C4-2B (cell line): ENCODE measurements around the gene PRKCH.

Experiments used
- H3K27ac ChIP-seq: fragments of 450-650 bp; 2 replicates; pipeline ENCODE4 v1.5.1; 2017
- ZFX ChIP-seq: fragments of 450-650 bp; IDR thresholded peaks from 2 replicates; pipeline ENCODE4 v1.6.1; 2017
- TF ChIP-seq, protein P1 (sequence below): fragments of 450-650 bp; conservative IDR thresholded peaks from 2 replicates; pipeline ENCODE4 v1.5.1; 2017; ENCODE audit warnings: mild to moderate bottlenecking

The PRKCH gene

GRCh38 chr14:61281186-61281947 lies 40.0 kb upstream of the PRKCH start, which contains the start of gene TMEM30B:
Gene TMEM30B (minus strand): TSS chr14:61281338. CDS start chr14:61281147, 191 bp downstream.
- TF ChIP-seq, protein P1, sequence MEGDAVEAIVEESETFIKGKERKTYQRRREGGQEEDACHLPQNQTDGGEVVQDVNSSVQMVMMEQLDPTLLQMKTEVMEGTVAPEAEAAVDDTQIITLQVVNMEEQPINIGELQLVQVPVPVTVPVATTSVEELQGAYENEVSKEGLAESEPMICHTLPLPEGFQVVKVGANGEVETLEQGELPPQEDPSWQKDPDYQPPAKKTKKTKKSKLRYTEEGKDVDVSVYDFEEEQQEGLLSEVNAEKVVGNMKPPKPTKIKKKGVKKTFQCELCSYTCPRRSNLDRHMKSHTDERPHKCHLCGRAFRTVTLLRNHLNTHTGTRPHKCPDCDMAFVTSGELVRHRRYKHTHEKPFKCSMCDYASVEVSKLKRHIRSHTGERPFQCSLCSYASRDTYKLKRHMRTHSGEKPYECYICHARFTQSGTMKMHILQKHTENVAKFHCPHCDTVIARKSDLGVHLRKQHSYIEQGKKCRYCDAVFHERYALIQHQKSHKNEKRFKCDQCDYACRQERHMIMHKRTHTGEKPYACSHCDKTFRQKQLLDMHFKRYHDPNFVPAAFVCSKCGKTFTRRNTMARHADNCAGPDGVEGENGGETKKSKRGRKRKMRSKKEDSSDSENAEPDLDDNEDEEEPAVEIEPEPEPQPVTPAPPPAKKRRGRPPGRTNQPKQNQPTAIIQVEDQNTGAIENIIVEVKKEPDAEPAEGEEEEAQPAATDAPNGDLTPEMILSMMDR: no peak
- TF ChIP-seq ZFX: no peak
- no peak within 1 kb of the TSS for H3K27ac ChIP-seq

DNA sequence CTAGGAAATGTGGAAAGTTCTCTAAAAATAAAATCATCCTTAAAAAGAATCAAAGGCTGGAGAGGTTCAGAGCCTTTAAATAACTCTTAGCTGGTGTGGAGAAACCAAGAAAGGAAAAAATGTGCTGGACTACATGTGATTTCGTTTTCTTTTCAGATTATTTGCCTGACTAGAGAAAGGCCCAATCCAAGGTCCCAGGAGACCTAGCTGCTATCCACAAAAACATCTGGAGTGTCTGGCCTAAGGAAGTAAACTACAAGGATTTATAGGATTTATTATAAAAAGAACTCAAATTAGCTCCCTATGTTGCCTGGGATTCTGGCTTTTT lies 39.5 kb upstream of the PRKCH start:
- no peak for TF ChIP-seq ZFX
- TF ChIP-seq, protein P1: no peak
- no peak overlapping the region for H3K27ac ChIP-seq

DNA sequence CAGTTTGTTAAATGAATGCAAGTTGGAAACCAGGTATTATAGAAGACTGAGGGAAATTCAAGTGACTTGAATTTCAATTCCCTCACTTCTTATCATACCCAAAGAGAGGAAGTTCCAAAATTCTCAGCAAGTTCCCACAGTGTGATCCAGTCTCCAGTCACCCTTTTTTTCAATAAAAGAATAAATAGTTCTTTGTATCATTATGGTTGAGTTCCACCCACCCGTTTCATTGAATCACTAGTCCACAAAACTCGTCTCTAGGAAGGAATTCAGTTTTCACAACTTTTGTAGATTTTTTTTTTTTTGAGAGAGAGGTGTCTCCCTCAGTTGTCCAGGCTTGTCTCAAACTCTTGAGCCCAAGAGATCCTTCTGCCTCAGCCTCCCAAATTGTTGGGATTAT lies 38.6 kb upstream of the PRKCH start:
- TF ChIP-seq, protein P1: no peak
- TF ChIP-seq ZFX: no peak

GRCh38 chr14:61284001-61284400 lies 37.4 kb upstream of the PRKCH start:
- no peak for TF ChIP-seq ZFX
- TF ChIP-seq, protein P1: no peak
- H3K27ac ChIP-seq: no peak overlapping the region

More for the DNA sequence above, 38.6 kb upstream of the PRKCH start:
- no peak overlapping the region for H3K27ac ChIP-seq

DNA sequence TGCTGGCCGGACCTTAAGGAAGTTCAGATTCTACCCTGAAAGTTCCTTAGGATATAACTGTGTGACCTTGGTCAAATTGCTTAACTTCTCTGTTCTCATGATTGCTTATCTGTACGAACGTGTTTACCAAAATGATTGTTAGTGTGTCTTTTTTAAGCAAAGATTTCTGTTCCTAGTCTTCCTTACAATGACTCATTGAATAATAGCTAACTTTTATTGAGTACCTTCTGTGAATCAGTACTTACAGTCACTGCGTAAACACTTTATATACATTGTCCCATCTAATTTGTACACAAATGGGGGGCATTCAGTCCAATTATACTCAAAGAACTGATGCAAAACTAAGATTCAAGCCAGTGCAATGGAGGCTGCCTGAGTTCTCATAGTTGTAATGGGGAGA lies 36.0 kb upstream of the PRKCH start:
- H3K27ac ChIP-seq: no peak overlapping the region
- TF ChIP-seq, protein P1: no peak
- TF ChIP-seq ZFX: no peak

GRCh38 chr14:61287196-61287595 lies 34.2 kb upstream of the PRKCH start:
- H3K27ac ChIP-seq: no peak overlapping the region
- TF ChIP-seq, protein P1: no peak
- TF ChIP-seq ZFX: no peak

DNA sequence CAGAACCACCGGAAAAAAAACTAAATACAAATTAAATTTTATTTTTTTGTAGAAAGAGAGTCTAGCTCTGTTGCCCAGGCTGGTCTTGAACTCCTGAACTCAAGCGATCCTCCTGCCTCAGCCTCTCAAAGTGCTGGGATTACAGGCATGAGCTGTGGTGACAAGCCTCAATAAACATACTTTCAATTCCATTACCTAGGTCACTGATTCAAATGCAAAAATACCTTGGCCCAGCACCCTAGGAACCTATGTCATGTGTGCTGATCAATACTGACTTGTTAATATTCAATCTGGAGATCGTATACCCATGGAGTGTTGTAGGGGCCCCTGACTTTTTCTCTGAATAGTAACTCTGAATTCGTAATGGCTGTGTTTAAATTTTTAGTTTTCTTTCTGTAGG lies 33.2 kb upstream of the PRKCH start:
- no peak for TF ChIP-seq ZFX
- TF ChIP-seq, protein P1: no peak
- H3K27ac ChIP-seq: no peak overlapping the region
